GM19328 (cell line): ENCODE results near the gene SLC35G3.
A peak's percentile ranks its signal among the peaks of the same experiment; 100 is the strongest.
"Not testable (repeated sequence)": the region's sequence is repeated elsewhere in the genome, so short reads cannot be mapped to it uniquely, and the experiment has no call there.

Source experiments
- ATAC-seq: cut with Tn5 transposase; IDR thresholded peaks from one replicate; pipeline ENCODE4 v1.9.1; 2021; ENCODE audit warnings: mild to moderate bottlenecking, moderate library complexity; ENCODE audit not compliant: unreplicated experiment

SLC35G3 gene

GRCh38 chr17:35194001-35194400, at the start of gene SLC35G3:
TSS of gene SLC35G3 (minus strand) at chr17:35194393. CDS start at chr17:35194307, 86 bp downstream.
- ATAC-seq: not testable (repeated sequence)

GRCh38 chr17:35243561-35244340, 49.6 kb upstream of the SLC35G3 start:
- ATAC-seq: no peak

GRCh38 chr17:35242805-35243560, 48.8 kb upstream of the SLC35G3 start, which contains the start of gene SLFN5:
TSS of gene SLFN5 (plus strand) at chr17:35243072. CDS start at chr17:35258691, 15,619 bp downstream.
- ATAC-seq: peak; percentile 60

- peak; percentile 33 for ATAC-seq
Observed at GRCh38 chr17:35242158-35242804, 48.1 kb upstream of the SLC35G3 start.

GRCh38 chr17:35241520-35241919, 47.3 kb upstream of the SLC35G3 start:
- no peak for ATAC-seq

- ATAC-seq: no peak
Observed at GRCh38 chr17:35240861-35241260, 46.7 kb upstream of the SLC35G3 start.

- no peak for ATAC-seq
Observed at GRCh38 chr17:35239823-35240222, 45.6 kb upstream of the SLC35G3 start.

- no peak for ATAC-seq
Observed at GRCh38 chr17:35238821-35239220, 44.6 kb upstream of the SLC35G3 start.

GRCh38 chr17:35236821-35237220, 42.6 kb upstream of the SLC35G3 start:
- ATAC-seq: no peak

GRCh38 chr17:35235917-35236316, 41.7 kb upstream of the SLC35G3 start:
- no peak for ATAC-seq

- no peak for ATAC-seq
Observed at GRCh38 chr17:35235289-35235688, 41.1 kb upstream of the SLC35G3 start.

GRCh38 chr17:35234315-35234714, 40.1 kb upstream of the SLC35G3 start:
- ATAC-seq: not testable (repeated sequence)

GRCh38 chr17:35229638-35230037, 35.4 kb upstream of the SLC35G3 start:
- no peak for ATAC-seq

- ATAC-seq: no peak
Observed at GRCh38 chr17:35227546-35227945, 33.4 kb upstream of the SLC35G3 start.

- ATAC-seq: no peak
Observed at GRCh38 chr17:35224436-35224835, 30.2 kb upstream of the SLC35G3 start.

GRCh38 chr17:35222452-35222851, 28.3 kb upstream of the SLC35G3 start:
- no peak for ATAC-seq

GRCh38 chr17:35218915-35219314, 24.7 kb upstream of the SLC35G3 start:
- ATAC-seq: no peak

- no peak for ATAC-seq
Observed at GRCh38 chr17:35217107-35217506, 22.9 kb upstream of the SLC35G3 start.

- ATAC-seq: no peak
Observed at GRCh38 chr17:35214631-35215273, 20.6 kb upstream of the SLC35G3 start.

GRCh38 chr17:35214192-35214591, 20.0 kb upstream of the SLC35G3 start:
- ATAC-seq: no peak

- ATAC-seq: no peak
Observed at GRCh38 chr17:35213412-35213940, 19.3 kb upstream of the SLC35G3 start.
